ENCODE results near the gene DMC1. TPM values are rescaled to one million over a fixed set of nuclear protein-coding genes. Genes with fewer than 3 reads are reported as not detected.

DMC1 gene
- total RNA-seq, 1 experiment from 2014 or later: 6.8 TPM

DNA sequence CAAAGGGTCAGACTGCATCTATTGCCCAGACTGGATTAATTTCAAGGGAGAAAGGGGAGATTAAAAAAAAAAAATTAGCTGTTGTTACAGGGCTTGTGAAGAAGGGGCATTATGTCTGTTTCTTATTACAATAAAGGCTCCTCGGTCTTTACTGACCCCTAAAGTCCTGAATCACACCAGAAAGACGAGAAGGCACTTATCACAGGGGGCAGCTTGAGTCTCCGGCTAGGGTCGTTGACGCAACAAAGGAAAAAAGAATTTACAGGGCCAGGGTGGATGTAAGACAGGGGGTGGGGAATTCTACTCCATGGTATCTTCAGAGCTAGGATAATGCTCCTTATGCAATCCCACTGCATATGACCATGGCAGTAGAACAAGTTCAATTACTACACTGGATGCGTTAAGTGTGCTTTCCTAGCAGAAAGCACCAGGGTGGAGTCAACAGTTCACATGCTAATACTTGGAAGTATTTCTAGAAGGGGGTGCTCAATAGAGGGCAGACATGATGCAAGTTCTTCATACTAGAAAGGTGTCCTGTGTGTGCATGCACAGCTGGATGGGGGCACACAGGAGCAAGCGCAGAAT is 80.3 kb downstream of the DMC1 start:
- Histone ChIP-seq H3K9ac (ENCODE audit: extremely low read depth, insufficient read length, low read length) (no peak overlapping the region), H3K56ac (ENCODE audit: insufficient read length, low read depth, low read length) (no peak overlapping the region), H4K5ac (ENCODE audit: insufficient read length, low read depth, low read length) (no peak overlapping the region), H2BK5ac (ENCODE audit: insufficient read length, low read length) (no peak overlapping the region), H3K23ac (ENCODE audit: insufficient read length, low read depth, low read length) (no peak overlapping the region), H2BK12ac (ENCODE audit: insufficient read length, low read depth, low read length) (no peak overlapping the region), H4K8ac (replicated peaks; ENCODE audit: insufficient read length, low read depth, low read length) (no peak overlapping the region), H2AK5ac (ENCODE audit: insufficient read length, low read length) (no peak overlapping the region), H3K14ac (ENCODE audit: insufficient read depth, low read length) (no peak overlapping the region), H3K27ac (ENCODE audit: insufficient read length, low read depth, low read length) (no peak overlapping the region), H3K18ac (ENCODE audit: insufficient read length, low read depth, low read length) (no peak overlapping the region), H3K4me2 (ENCODE audit: insufficient read depth, insufficient read length, low read length) (no peak overlapping the region), H3K79me1 (ENCODE audit: insufficient read depth, low read depth, low read length, poor library complexity, severe bottlenecking) (no peaks in the 10 kb centered on the region), H2BK15ac (ENCODE audit: low read depth, low read length) (no peak overlapping the region), H3K79me2 (ENCODE audit: insufficient read depth, low read length) (no peaks in the 10 kb centered on the region), H2BK120ac (ENCODE audit: low read depth, low read length, poor library complexity, severe bottlenecking) (no peak overlapping the region), H3K27me3 (ENCODE audit: insufficient read depth, low read length) (no peaks in the 10 kb centered on the region), H3K4ac (ENCODE audit: low read depth, low read length) (no peak overlapping the region), H3K23me2 (ENCODE audit: insufficient read length, low read depth, low read length, poor library complexity, severe bottlenecking) (no peaks in the 10 kb centered on the region), H4K20me1 (ENCODE audit: control insufficient read depth, insufficient read depth, insufficient read length) (no peaks in the 10 kb centered on the region), H3K4me1 (ENCODE audit: insufficient read depth, low read length) (no peaks in the 10 kb centered on the region), H4K91ac (ENCODE audit: insufficient read length, low read depth, low read length) (no peak overlapping the region), H3T11ph (ENCODE audit: low read length) (no peak overlapping the region), H2BK20ac (ENCODE audit: low read depth, low read length, poor library complexity, severe bottlenecking) (no peak overlapping the region), H2AFZ (ENCODE audit: low read length) (no peak overlapping the region), H3K9me3 (ENCODE audit: control insufficient read depth, low read depth, low read length) (no peaks in the 10 kb centered on the region)
- Mint-ChIP-seq H3K9me3 (no peaks in the 10 kb centered on the region), H3K27ac (peak overlapping the region; percentile 65 to 97 (median 74)), H3K4me3 (no peak overlapping the region), H3K4me1 (peaks cover 22 to 47% of the 10 kb centered on the region in 2 experiments), H3K27me3 (ENCODE audit: low read depth) (no peaks in the 10 kb centered on the region; the same call in 1 of the 2 replicates), H3K36me3 (ENCODE audit: insufficient read depth in 1 of 3, low read depth in 3 of 3) (peaks cover 76 to 94% (median 93%) of the 10 kb centered on the region in 3 experiments)
- TF ChIP-seq, protein P1, sequence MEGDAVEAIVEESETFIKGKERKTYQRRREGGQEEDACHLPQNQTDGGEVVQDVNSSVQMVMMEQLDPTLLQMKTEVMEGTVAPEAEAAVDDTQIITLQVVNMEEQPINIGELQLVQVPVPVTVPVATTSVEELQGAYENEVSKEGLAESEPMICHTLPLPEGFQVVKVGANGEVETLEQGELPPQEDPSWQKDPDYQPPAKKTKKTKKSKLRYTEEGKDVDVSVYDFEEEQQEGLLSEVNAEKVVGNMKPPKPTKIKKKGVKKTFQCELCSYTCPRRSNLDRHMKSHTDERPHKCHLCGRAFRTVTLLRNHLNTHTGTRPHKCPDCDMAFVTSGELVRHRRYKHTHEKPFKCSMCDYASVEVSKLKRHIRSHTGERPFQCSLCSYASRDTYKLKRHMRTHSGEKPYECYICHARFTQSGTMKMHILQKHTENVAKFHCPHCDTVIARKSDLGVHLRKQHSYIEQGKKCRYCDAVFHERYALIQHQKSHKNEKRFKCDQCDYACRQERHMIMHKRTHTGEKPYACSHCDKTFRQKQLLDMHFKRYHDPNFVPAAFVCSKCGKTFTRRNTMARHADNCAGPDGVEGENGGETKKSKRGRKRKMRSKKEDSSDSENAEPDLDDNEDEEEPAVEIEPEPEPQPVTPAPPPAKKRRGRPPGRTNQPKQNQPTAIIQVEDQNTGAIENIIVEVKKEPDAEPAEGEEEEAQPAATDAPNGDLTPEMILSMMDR (conservative IDR thresholded peaks at IDR 0.05): no peak
- WGBS (ENCODE audit: extremely low coverage, insufficient read length, low lambda C conversion rate): no CpG with 5 or more reads among the region's 7 CpGs
- no peak for DNase-seq
